ENCODE measurements around the gene ZNF23.

Gene ZNF23

GRCh38 chr16:71408536-71408935, 53.5 kb downstream of the ZNF23 start:
- FAIRE-seq (no peak), DNase-seq (ENCODE audit: insufficient read length, low spot score) (no peak)
- TF ChIP-seq POLR2A (IDR thresholded peaks at IDR 0.05; ENCODE audit: low read depth, low read length) (no peak), PAX5 (IDR thresholded peaks at IDR 0.05; ENCODE audit: insufficient read depth, low read length, severe bottlenecking) (no peak), SPI1 (IDR thresholded peaks at IDR 0.05; ENCODE audit: low read depth, low read length) (no peak), TAF1 (IDR thresholded peaks at IDR 0.05; ENCODE audit: low read depth, low read length) (no peak), POU2F2 (IDR thresholded peaks at IDR 0.05; ENCODE audit: low read depth, low read length) (no peak), POLR2AphosphoS5 (IDR thresholded peaks at IDR 0.05; ENCODE audit: low read depth, low read length) (no peak)

GRCh38 chr16:71407731-71408130, 54.3 kb downstream of the ZNF23 start:
- TF ChIP-seq POLR2A (IDR thresholded peaks at IDR 0.05; ENCODE audit: low read depth, low read length) (no peak), PAX5 (IDR thresholded peaks at IDR 0.05; ENCODE audit: insufficient read depth, low read length, severe bottlenecking) (no peak), TAF1 (IDR thresholded peaks at IDR 0.05; ENCODE audit: low read depth, low read length) (no peak), POLR2AphosphoS5 (IDR thresholded peaks at IDR 0.05; ENCODE audit: low read depth, low read length) (no peak), POU2F2 (IDR thresholded peaks at IDR 0.05; ENCODE audit: low read depth, low read length) (no peak), SPI1 (IDR thresholded peaks at IDR 0.05; ENCODE audit: low read depth, low read length) (no peak)
- DNase-seq (ENCODE audit: insufficient read length, low spot score) = no peak
- FAIRE-seq = no peak

- TF ChIP-seq POLR2A (IDR thresholded peaks at IDR 0.05; ENCODE audit: low read depth, low read length) (no peak), SPI1 (IDR thresholded peaks at IDR 0.05; ENCODE audit: low read depth, low read length) (no peak), POU2F2 (IDR thresholded peaks at IDR 0.05; ENCODE audit: low read depth, low read length) (no peak), PAX5 (IDR thresholded peaks at IDR 0.05; ENCODE audit: insufficient read depth, low read length, severe bottlenecking) (no peak), TAF1 (IDR thresholded peaks at IDR 0.05; ENCODE audit: low read depth, low read length) (no peak), POLR2AphosphoS5 (IDR thresholded peaks at IDR 0.05; ENCODE audit: low read depth, low read length) (no peak)
- FAIRE-seq (no peak), DNase-seq (ENCODE audit: insufficient read length, low spot score) (no peak)
Observed at GRCh38 chr16:71406724-71407123, 55.3 kb downstream of the ZNF23 start.

GRCh38 chr16:71406316-71406715, 55.7 kb downstream of the ZNF23 start:
- DNase-seq (ENCODE audit: insufficient read length, low spot score) (no peak), FAIRE-seq (no peak)
- TF ChIP-seq POU2F2 (IDR thresholded peaks at IDR 0.05; ENCODE audit: low read depth, low read length) (no peak), TAF1 (IDR thresholded peaks at IDR 0.05; ENCODE audit: low read depth, low read length) (no peak), POLR2AphosphoS5 (IDR thresholded peaks at IDR 0.05; ENCODE audit: low read depth, low read length) (no peak), PAX5 (IDR thresholded peaks at IDR 0.05; ENCODE audit: insufficient read depth, low read length, severe bottlenecking) (no peak)

GRCh38 chr16:71404364-71404763, 57.7 kb downstream of the ZNF23 start:
- FAIRE-seq = no peak
- TF ChIP-seq PAX5 (IDR thresholded peaks at IDR 0.05; ENCODE audit: insufficient read depth, low read length, severe bottlenecking) = no peak
- TF ChIP-seq TAF1 (IDR thresholded peaks at IDR 0.05; ENCODE audit: low read depth, low read length) = no peak
- TF ChIP-seq SPI1 (IDR thresholded peaks at IDR 0.05; ENCODE audit: low read depth, low read length) = no peak
- TF ChIP-seq POLR2A (IDR thresholded peaks at IDR 0.05; ENCODE audit: low read depth, low read length) = no peak
- no peak for TF ChIP-seq POLR2AphosphoS5 (IDR thresholded peaks at IDR 0.05; ENCODE audit: low read depth, low read length)
- TF ChIP-seq POU2F2 (IDR thresholded peaks at IDR 0.05; ENCODE audit: low read depth, low read length) = no peak

GRCh38 chr16:71402674-71403073, 59.4 kb downstream of the ZNF23 start:
- DNase-seq (ENCODE audit: insufficient read length, low spot score) = no peak
- TF ChIP-seq POU2F2 (IDR thresholded peaks at IDR 0.05; ENCODE audit: low read depth, low read length) = no peak
- TF ChIP-seq SPI1 (IDR thresholded peaks at IDR 0.05; ENCODE audit: low read depth, low read length) = no peak
- TF ChIP-seq POLR2AphosphoS5 (IDR thresholded peaks at IDR 0.05; ENCODE audit: low read depth, low read length) = no peak
- TF ChIP-seq POLR2A (IDR thresholded peaks at IDR 0.05; ENCODE audit: low read depth, low read length) = no peak
- no peak for TF ChIP-seq PAX5 (IDR thresholded peaks at IDR 0.05; ENCODE audit: insufficient read depth, low read length, severe bottlenecking)
- no peak for FAIRE-seq

More at GRCh38 chr16:71404364-71404763, 57.7 kb downstream of the ZNF23 start:
- DNase-seq (ENCODE audit: insufficient read length, low spot score) = no peak

- DNase-seq (ENCODE audit: insufficient read length, low spot score) (no peak), FAIRE-seq (no peak)
- TF ChIP-seq POLR2A (IDR thresholded peaks at IDR 0.05; ENCODE audit: low read depth, low read length) = no peak
Observed at GRCh38 chr16:71402007-71402406, 60.0 kb downstream of the ZNF23 start.

GRCh38 chr16:71399801-71400563, 62.1 kb downstream of the ZNF23 start:
- FAIRE-seq (no peak), DNase-seq (ENCODE audit: insufficient read length, low spot score) (no peak)
- no peak for TF ChIP-seq PAX5 (IDR thresholded peaks at IDR 0.05; ENCODE audit: insufficient read depth, low read length, severe bottlenecking)
- no peak for TF ChIP-seq TAF1 (IDR thresholded peaks at IDR 0.05; ENCODE audit: low read depth, low read length)

All from GM12891 (cell line).